Measurements from ENCODE around the gene NPAS3. TPM values are rescaled to one million over a fixed set of nuclear protein-coding genes. Genes with fewer than 3 reads are reported as not detected.
A peak's percentile ranks its signal among the peaks of the same experiment; 100 is the strongest.

Gene NPAS3
- total RNA-seq, 4 donors from 2014 or later = 1.5 to 12.3 (median 3.4) TPM

GRCh38 chr14:32940711-32941667 lies 2.3 kb downstream of the NPAS3 start:
- peak overlapping the region in 1 of 4 donors; percentile 93 for H3K27ac ChIP-seq
- WGBS, 2 donors = 78 to 79% methylated on average over 7 of the region's 7 CpGs

GRCh38 chr14:32941668-32942065 lies 3.0 kb downstream of the NPAS3 start:
- 91 to 93% methylated on average over 2 of the region's 2 CpGs for WGBS, 2 donors
- TF ChIP-seq EP300 (IDR thresholded peaks at IDR 0.05) (no peak), POLR2A (IDR thresholded peaks at IDR 0.05) (no peak), CTCF (IDR thresholded peaks at IDR 0.05) (no peak)

More at GRCh38 chr14:32940711-32941667, 2.3 kb downstream of the NPAS3 start:
- H3K9me3 ChIP-seq = no peaks in the 10 kb centered on the region
- H3K4me1 ChIP-seq = peaks cover 0 to 17% (median 5%) of the 10 kb centered on the region in 4 donors
- peak overlapping the region in 3 of 4 donors; percentile 52 to 85 (median 64) for H3K4me3 ChIP-seq
- DNase-seq (ENCODE audit: low spot score in 2 of 2) = no peak
- peaks cover 0 to 15% of the 10 kb centered on the region in 2 donors for H3K27me3 ChIP-seq
- no peak for TF ChIP-seq POLR2A (IDR thresholded peaks at IDR 0.05)
- no peak for TF ChIP-seq EP300 (IDR thresholded peaks at IDR 0.05)
- no peak for TF ChIP-seq CTCF (IDR thresholded peaks at IDR 0.05)
- no peaks in the 10 kb centered on the region for H3K36me3 ChIP-seq

GRCh38 chr14:32947081-32947480 lies 8.4 kb downstream of the NPAS3 start:
- Histone ChIP-seq H3K36me3 (no peaks in the 10 kb centered on the region), H3K4me3 (no peak overlapping the region), H3K27ac (no peak overlapping the region), H3K27me3 (no peaks in the 10 kb centered on the region), H3K4me1 (no peaks in the 10 kb centered on the region), H3K9me3 (no peaks in the 10 kb centered on the region)
- TF ChIP-seq POLR2A (IDR thresholded peaks at IDR 0.05) (no peak), CTCF (IDR thresholded peaks at IDR 0.05) (no peak), EP300 (IDR thresholded peaks at IDR 0.05) (no peak)
- 95 to 97% methylated on average over 1 of the region's 1 CpG for WGBS, 2 donors
- DNase-seq (ENCODE audit: low spot score in 2 of 2) = no peak

More at GRCh38 chr14:32941668-32942065, 3.0 kb downstream of the NPAS3 start:
- Histone ChIP-seq H3K27ac (no peak overlapping the region), H3K9me3 (no peaks in the 10 kb centered on the region), H3K27me3 (peaks cover 0 to 8% of the 10 kb centered on the region in 2 donors), H3K4me1 (peaks cover 0 to 17% (median 5%) of the 10 kb centered on the region in 4 donors), H3K4me3 (no peak overlapping the region), H3K36me3 (no peaks in the 10 kb centered on the region)
- no peak for DNase-seq (ENCODE audit: low spot score in 2 of 2)

GRCh38 chr14:32947792-32948191 lies 9.1 kb downstream of the NPAS3 start:
- no peaks in the 10 kb centered on the region for H3K27me3 ChIP-seq
- H3K9me3 ChIP-seq = no peaks in the 10 kb centered on the region
- H3K4me1 ChIP-seq = no peaks in the 10 kb centered on the region
- no peak for DNase-seq (ENCODE audit: low spot score in 2 of 2)
- no peak overlapping the region for H3K27ac ChIP-seq
- WGBS, 2 donors = 62 to 65% methylated on average over 2 of the region's 2 CpGs
- no peak overlapping the region for H3K4me3 ChIP-seq
- no peak for TF ChIP-seq POLR2A (IDR thresholded peaks at IDR 0.05)
- no peak for TF ChIP-seq CTCF (IDR thresholded peaks at IDR 0.05)
- TF ChIP-seq EP300 (IDR thresholded peaks at IDR 0.05) = no peak
- no peaks in the 10 kb centered on the region for H3K36me3 ChIP-seq

- H3K4me3 ChIP-seq = no peak overlapping the region
- H3K36me3 ChIP-seq = no peaks in the 10 kb centered on the region
- no peaks in the 10 kb centered on the region for H3K27me3 ChIP-seq
- no peaks in the 10 kb centered on the region for H3K4me1 ChIP-seq
- no peak for DNase-seq (ENCODE audit: low spot score in 2 of 2)
- H3K9me3 ChIP-seq = no peaks in the 10 kb centered on the region
- TF ChIP-seq EP300 (IDR thresholded peaks at IDR 0.05) (no peak), POLR2A (IDR thresholded peaks at IDR 0.05) (no peak), CTCF (IDR thresholded peaks at IDR 0.05) (no peak)
- H3K27ac ChIP-seq = no peak overlapping the region
- WGBS, 2 donors = 93 to 95% methylated on average over 2 of the region's 2 CpGs
These were observed 11.9 kb downstream of the NPAS3 start for GRCh38 chr14:32950584-32950983.

Data from tibial nerve (tissue), 4 donors.